MV-4-11 (cell line): ENCODE measurements around the gene ZFP1.

ENCODE experiments used
- DNase-seq: peaks from one replicate; lab custom pipeline; 2025; lab: John Stamatoyannopoulos, UW

The ZFP1 gene

DNA sequence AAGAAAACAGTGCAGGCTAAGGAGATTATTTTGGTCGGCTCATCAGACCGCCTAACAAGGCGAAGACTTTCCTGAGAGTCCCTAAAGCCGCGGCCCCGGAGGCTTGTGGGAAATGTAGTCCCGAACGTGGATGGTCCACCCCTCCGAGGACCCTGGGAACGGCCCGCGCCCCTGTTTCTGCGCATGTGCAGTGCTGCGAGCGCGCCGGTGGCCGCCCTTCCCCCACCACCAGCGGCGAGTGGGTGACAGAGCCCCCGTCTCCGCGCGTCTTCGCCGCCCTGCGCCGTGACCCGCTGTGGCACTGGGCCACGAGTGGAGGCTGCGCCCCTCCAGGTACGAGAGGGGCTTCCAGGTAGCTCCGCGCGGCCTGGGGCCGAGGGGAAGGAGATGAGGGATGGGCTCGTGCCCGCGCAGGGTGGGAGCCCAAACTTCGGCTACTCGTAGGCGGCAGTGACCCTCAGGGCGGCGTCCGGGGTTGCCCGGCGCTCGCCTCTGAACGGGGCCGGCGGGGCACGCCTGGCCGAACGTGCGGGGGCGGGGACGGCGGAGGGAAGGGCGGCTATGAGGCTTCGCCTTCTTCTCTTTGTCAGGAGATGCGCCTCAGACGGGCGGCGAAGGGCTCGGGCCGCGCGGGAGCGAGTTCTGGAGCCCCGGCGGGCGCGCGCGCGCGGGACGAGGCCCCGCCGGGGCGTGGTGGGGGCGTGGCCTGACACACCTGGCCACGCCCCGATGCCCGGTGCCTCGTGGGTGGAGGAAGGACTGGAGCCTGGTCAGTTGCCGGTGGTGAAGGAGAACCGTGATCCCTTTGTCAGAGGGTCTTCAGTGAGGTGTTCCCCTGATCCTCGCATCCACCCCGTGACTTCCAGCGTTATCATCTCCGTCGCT, at the start of gene ZFP1:
ZFP1 (plus strand) TSS at position 214 of the 885 bp plus-strand sequence. CDS start 4,428 bp downstream, outside the sequence.
- DNase-seq, result peak; percentile 89

DNA sequence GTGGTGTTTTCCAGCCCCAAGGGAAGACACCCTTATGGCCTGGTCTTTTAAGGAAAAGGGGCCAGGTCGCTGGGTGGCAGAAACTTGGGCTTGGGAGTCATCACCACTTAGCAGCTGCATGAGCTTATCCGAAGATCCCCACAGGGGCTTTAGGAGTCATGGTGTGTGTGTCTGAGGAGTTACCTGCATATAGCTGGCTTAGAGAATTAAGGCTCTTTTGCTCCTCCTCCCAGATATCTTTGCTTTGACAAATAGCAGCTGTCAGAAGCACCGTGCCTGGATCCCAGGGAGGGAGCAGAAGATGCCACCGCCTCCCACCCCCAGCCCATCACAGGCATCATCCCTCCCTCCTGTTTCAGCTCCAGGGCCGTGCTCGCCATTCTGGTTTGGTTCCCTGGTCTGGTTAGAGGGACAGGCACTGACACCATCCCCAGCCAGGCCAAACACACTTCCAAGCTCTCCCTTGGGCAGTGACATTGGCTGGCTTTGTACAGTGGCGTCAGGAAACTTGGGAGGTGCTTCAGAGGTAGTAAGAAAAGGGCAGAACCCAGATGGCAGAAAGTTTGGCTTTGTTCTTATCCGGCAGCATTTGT, 49.2 kb upstream of the ZFP1 start:
- no peak for DNase-seq

DNA sequence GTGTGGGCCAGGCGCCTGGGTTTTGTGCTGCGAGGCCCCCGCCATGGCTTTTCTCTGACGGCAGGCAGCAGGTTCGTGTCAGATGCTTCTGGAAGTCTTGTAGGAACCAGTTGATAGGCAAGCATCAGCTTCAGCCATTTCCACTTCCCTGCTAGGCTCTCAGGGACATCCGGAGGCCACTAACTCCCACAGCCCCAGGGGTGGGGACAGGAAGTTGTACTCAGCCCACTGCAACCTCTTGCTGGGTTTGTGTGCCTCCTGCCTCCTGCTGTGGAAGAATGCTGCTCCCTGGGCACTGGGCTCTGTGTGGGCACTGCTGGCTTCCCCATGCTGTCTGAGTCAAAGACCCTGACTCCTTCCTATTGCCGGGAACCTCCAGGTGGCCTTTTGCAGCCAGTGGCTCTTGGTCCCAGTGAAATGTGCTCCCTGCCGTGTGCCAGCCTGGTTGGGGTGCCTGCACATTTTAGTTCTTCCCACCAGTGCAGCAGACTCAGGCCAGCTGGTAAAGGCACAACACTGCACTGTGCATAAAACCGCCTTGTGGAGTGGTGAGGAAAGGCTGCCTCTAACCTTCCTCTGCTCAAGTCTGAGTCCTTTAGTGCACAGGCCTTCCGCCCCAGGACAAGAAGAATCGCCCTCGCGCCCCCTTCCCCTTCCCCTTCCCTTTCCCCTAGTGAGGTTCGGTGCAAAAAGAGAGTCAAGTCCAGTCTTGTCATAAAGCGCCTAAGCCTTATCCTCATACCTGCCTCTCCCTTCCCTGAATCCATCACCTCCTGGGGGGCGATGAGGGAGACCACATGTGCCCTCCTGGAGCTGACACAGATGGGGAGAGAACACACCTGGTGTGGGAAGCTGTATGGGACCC, 48.4 kb upstream of the ZFP1 start:
- DNase-seq, result peak; percentile 83

DNA sequence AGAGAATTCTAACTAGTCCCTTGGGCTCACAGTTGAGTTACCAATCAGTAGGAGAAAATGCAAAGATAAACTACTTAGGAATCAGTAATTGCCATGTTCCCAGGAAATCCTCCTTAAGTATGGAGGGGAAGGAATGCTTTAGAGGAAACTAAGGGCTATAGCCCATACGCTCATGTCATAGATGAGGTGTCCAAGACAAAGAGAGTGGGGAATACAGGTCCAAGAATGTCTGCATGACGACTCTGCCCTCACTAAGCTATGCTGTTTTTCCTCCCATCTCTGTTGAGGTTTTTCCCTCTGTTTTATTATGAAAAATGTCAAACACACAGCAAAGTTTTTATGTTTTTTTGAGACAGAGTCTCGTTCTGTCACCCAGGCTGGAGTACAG, 47.7 kb upstream of the ZFP1 start:
- DNase-seq, result no peak

DNA sequence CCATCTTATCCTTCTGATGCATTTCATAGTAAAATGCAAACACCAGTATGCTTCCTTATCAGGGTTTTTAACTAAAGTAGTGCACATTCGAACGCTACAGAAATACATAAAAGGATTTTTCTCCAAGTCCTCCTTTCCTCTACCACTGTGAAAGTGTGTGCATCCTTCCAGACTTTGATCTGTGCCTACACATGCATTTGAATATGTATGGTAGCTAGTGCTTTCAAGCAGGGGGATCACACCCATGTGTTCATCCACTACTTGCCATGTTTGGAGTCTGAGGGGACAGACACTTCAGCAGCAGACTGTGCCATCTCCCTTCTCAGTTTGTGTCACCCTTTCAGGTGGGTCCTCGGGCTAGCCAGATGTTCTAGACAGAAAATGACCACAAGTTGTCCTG, 46.7 kb upstream of the ZFP1 start:
- DNase-seq, result no peak

DNA sequence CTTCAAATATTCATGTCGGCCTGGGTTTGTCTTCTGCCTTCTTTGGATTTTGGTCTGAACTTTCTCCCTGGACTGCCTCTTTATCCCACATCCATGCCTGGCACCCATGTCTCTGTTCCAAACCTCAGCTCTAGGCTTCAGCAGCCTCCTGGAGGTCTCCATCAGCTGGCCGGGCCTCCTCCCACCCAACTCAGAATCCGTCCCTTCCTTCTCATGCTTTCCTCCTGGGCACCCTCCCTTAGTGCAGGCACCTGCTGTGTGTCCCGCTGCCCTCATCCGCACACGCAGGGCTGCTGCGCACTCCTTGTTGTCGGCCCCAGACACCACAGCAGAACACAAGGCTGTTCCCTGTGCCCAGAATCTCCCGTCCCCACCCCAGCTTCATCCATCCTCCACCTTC, 45.7 kb upstream of the ZFP1 start:
- DNase-seq, result no peak

DNA sequence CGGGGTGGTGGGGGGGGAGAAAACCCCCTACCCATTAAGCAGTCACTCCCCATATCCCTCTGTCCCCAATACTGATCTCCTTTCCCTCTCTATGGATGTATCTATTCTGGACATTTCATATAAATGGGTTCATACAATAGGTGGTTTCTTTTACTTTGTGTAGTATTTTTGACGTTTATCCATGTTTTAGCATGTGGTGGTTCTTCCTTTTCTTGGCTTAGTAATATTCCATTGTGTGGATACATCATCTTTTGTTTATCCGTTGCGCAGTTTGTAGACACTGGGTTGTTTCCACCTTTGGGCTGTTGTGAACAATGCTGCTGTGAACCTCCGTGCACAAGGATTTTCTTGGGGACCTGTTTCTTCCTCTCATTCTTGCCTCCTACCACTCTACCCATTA, 44.3 kb upstream of the ZFP1 start:
- DNase-seq, result no peak

DNA sequence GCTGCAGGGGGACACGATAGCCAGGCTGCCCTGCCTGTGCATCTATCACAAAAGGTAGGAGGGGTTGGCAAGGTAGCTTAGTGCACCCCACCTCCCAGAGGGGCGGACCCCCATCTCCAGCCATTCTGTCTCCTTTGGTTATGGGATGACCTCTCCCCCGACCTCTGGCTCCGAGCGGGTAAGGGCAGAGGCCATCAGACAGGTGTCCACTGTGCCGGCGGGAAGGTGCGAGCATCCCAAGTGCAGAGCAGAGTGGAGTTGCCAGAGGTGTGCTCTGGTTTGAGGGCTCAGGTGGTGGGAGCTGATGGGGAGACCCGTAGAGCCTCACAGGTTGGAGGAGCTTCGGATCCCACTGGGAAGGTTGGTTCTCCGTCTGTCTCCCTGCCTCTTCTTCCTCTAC, 43.5 kb upstream of the ZFP1 start:
- no peak for DNase-seq

DNA sequence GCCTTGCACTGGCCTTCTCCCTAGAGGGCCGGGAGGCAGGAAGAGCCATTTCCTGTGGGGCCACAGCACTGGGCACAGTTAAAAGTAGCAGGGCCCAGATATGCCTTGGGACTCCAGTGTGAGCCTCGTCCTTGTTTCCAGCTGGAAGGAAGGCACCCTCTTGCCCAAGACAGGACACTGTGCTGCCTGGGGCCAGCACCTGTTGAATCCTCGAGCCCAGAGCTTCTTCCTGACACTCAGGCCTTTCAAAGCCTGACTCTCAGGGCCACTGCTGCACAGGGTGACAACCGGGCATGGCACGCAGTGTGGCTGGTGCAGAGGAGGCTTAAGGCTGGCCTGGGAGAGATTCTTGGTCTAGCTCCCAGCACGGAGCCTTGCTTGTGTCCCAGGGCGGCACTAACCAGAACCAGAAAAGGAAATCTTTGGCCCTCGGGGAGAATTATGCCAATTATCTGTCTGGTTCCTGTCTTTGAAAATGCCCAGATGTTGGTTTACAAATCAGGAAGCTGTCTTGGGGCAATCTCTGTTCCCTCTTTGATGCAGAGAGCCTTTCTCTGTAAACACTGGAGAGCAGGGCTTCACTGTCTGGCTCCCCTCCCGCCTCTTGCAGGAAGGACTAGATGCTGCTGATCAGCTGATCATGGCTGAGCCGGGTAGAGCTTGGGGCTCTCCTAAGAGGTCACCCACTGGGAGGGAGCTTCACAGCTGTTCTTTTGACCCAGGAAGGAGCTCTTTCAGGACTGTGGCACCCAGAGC, 42.8 kb upstream of the ZFP1 start:
- DNase-seq, result peak; percentile 92

DNA sequence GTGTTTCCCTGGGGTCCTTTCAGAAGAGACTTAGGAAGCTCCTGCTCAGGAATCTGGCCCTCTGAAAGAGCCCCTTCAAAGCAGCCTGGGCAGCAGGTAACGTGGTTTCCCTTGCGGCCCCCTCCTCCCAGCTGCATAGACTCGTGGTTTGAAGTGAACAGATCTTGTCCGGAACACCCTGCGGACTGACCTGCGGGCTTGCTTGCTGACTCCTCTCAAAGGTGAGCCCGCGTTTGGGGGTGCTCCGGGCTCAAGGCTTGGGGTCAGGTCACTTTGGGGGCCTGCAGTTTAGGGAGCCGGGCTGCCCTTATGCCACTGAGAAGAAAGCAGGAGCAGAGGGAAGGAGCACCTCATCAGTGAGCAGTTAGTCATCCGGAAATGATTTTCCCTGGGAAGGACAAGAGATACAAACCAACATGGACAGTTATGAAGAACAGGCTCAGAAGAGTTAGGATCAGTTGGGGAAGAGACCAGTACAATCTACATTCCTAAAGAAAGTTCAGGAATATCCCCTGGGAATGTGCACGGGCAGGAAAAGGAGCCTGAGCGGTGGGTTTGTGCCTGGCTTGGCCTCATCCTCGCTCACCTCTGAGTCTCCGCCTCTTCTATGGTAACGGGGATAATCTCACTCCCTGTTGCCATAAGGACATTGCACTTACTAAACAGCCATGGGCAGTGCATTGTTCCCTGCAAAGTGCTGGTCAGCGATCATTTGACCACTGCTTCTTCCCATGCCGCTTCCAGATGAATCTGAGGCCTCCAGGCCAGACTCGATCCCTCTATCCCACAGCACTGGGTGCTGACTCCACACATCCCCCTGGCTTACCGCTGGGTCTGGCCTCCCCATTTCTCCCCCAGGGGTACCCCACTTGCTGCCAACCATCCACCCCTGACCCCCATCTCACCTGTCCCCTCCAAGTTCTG, 41.7 kb upstream of the ZFP1 start:
- no peak for DNase-seq

DNA sequence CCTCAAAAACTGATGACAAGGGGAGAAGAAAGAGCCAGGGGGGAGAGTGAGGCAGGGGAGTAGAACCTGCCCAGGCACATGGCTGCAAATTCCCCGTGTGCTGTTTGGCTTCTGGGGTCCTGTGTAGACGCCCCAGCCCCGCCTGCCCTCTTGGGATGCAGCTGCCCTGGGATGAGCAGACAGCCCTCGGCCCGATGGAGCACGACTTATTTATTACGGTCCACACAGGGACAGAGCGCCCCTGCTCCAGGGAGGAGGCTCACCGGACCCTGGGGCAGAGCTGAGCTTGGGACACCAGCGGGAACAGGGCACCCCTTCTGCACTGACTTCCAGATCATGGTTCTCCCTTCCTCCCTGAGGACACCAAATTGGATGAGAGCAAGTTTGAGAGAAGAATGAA, 40.8 kb upstream of the ZFP1 start:
- DNase-seq, result no peak

DNA sequence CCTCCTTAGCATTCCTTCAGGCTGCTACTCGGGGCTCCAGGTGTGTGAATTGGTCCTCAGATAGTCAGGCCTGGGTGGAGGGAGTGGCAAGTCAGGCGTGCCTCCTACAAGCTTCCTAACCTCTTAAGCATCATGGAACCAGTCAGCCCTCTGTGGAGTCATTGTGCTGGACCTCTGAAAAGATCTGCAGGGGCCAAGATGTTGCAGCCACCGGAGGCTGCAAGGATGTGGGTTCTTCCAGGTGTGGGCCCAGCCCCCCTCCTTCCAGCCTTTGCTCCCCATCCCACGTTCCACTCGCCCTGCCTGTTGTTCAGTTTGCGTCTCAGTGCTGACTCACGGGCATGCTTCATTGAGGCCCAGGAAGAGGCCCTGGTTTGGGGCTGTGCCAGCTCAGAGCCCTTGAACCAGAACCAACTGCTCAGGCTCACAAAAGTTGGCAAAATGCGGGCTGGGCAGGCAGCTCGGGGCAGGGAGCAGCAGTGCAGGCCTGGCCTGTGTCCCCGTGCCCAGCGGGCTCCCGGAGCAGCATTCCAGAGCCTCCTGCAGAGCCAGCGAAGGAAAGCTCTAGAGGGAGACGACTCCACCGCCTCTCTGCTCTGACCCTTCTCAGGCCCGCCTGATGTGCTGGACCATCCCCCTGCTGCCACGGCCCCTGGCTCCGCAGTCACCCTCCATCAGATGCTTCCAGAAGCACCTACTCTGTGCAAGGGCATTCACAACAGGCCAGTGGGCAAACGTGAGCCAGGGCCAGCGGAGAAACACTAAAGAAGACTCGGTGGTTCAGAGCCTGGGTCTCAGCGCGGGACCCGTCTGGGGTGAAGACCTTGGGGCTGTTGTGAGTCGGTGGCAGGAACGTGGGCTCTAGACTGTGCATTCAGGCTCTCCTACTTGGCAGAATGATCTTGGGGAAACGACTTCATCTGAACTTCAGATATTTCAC, 39.3 kb upstream of the ZFP1 start:
- DNase-seq, result peak; percentile 73

DNA sequence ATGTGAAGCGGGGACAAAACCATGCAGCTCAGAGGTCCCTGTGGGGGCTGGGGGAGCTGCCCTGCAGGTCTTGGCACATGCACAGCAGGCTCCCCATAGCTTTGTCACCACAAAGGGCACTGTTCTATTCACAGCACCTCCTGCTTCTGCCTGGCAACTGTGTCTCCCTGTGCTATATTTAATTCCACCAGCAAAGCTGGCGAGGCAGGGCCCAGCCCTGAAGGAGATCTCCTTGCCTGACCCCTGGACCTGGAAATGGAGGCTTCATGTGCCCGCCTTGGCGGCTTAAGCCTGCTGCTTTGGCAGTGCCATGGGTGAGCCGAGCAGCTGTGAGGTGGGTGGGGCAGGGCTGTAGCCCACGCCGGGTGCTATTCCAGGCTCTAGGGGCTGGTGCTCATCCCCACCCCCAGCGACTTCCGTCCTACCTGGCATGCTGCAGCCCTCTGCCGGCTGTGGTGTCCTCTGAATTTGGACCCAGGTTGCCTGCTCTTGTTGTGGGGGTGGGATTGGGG, 38.5 kb upstream of the ZFP1 start:
- DNase-seq, result peak; percentile 54

DNA sequence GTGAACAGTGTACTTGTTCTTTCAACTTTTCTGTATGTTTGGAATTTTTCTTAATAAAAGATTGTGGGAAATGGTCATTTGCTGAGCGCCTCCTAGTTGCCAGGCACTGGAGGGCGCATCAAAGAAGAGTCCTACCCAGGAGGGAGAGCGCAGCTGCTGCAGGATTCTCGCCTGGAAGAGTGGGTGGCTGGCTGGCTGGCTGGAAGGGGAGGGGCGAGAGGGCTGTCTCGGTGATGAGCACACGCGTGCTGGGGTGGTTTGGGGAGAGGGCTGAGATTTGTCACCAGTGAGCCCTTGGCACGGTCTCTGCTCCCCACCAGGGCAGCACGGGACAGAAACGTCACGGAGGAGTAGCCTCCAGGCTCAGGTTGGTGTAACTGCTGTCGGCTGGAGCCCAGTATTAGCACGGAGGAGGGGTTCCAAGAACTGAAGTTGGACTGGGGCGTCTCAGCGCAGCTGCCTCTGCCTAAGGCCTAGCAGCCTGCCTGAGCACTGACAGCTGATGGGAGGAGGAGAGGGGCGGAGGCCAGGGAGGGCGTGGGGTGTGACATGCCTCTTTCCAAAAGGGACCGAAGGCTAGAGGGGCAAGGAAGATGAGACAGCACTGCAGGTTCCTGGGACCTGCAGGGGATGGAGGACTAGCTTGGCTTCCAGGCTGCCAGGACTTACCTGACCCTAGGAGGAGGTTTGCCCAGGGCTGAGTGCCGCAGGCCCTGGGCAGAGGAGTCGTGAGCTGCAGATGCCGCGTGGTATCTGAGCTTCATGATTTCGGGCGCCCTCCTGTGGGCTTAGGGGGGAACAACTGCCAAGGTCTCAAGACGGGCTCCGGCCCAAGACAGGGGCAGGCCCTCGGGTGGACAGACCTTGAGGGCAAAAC, 37.4 kb upstream of the ZFP1 start:
- DNase-seq, result peak; percentile 81

DNA sequence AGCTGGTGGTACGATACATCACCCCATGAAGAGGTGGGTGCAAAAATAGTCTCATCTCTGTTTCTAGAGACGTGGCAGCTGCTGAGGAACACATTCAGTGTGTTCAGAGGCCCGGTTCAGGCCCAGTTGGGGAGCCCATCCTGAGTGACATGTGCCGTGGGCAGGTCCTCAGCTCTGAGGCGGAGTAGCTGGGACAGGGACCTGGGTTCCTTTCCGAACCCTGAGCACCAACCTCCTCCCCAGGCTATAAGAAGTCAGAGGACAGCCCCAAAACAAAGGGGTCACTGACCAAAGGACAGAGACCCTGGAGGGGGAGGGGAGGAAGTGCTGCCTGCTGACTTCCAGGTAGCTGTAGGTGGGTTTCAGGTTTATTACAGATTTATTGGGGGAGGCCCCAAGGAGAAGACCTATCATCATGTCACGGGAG, 36.8 kb upstream of the ZFP1 start:
- DNase-seq, result no peak

DNA sequence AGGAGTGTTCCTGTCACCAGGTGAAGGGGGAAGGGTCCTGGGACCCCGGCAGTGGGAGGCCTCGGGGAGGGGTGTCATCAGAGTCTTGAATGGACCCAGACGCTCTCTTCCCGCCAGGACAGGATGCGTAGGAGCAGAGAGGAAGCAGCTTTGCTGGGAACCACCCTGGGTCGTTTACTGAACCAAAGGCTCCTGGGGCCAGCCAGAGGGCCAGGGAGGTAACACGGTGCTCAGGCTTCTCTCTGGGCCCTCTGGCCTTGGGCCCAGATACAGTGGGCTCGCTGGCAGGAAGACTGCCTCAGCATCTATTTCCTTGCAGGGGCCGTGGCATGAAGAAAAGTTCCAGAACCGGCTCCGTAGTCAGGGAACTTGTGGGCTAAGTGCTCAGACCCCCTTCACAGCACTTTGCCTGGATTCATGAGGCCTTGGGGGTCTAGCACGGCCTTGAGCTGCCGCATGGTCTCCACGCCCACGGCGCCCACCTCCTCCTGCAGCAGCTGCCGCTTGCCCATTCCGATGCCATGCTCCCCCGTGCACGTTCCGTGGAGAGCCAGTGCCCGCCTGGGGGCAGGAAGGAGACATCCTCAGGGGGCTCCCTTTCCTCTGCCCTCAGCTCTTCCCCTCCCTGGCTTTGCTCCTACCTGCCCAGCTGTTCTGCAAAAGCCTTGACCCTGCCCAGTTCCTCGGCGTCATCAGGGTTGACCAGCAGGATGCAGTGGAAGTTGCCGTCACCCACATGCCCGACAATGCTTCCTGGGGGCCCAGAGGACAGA, 36.2 kb upstream of the ZFP1 start:
- DNase-seq, result no peak

DNA sequence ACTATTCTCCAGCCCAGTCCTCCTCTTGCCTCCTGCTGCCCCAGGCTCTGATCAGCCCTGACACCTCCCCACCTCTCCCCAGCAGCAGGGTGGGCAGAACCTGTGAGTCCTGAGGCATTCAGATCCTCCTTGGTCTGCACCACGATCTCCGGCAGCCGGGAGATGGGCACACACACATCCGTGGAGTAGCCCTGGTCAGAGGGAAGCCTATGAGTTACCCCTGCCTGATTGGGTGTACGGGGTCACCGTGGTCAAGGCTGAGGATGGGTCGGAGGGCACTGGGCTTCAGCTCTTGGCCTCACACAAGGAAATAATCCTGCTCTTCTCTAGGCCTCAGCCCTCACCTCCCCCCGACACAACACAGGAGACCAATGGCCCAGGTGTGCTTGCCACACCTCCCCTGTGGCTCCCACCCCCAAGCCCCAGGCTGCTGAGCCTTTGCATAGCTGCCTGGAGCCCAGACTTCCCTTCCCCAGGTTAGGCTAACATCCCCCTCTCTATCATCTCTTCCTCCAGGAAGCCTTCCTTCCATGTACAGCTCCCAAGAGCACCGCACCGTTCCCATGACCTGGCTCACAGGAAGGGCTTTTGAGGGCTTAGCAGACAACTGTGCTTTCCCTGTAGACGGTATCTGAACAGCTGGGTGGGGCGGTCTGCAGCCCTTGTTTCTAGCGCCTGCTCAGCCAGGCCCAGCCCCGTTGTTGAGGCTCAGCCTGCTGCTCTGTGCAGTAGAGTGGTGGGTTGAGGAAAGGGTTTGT, 35.4 kb upstream of the ZFP1 start:
- no peak for DNase-seq
